ENCODE data around the gene TUB. TPM values are rescaled to one million over a fixed set of nuclear protein-coding genes. Genes with fewer than 3 reads are reported as not detected.
A peak's percentile ranks its signal among the peaks of the same experiment; 100 is the strongest.

TUB gene
- polyA plus RNA-seq, 4 donors = 0.54 to 8.8 (median 3.5) TPM; not detected in 1

DNA sequence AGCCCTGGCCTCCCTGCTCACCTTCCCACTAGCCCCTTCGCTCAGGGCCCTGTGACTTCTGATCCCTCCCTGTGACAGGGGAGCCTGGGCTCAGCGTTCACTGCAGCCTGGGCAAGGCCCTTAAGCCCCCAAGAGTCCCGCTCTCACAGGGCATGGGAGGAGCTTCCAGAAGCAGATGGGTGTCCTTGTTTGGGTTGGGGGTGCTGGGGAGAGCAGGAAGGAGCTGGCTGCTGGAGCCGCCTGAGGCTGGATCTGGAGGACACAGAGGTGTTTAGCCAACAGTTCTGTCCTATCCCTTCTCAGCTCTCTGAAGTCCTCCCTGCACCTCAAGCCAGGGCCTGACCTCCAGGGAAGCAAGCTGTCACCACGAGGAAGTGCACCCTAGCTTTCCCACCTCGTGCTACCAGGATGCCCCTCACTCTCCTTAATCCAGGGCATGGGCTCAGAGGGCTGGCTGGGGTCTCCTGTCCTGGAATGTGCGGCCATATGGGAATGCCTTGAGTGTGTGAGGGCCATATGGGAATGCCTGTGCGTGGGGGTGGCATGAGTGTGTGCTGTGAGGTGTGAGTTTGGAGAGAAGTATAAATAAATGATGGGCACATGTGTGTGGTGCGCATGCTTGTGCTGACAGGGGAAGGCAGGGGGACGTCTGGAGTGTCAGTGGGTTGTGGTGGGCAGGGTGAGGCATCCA is 25.0 kb upstream of the TUB start:
- WGBS, 3 donors = 78 to 85% (median 83%) methylated on average over 10 of the region's 10 CpGs
- no peak for DNase-seq
- Histone ChIP-seq H3K4me3 (ENCODE audit: low read depth in 1 of 3, low read length in 3 of 3) (no peak overlapping the region), H3K4me1 (ENCODE audit: control insufficient read depth in 3 of 3, insufficient read depth in 2 of 3, low read depth in 1 of 3, low read length in 2 of 3) (peaks cover 0 to 10% (median 0%) of the 10 kb centered on the region in 3 donors), H3K27ac (ENCODE audit: low read depth in 1 of 3, low read length in 2 of 3) (no peak overlapping the region), H3K36me3 (ENCODE audit: control insufficient read depth in 3 of 3, insufficient read depth in 2 of 3, low read depth in 1 of 3, low read length in 3 of 3) (no peaks in the 10 kb centered on the region), H3K9me3 (ENCODE audit: control insufficient read depth in 2 of 2, insufficient read depth in 1 of 2, low read depth in 1 of 2, low read length in 1 of 2) (no peaks in the 10 kb centered on the region), H3K27me3 (ENCODE audit: control insufficient read depth in 3 of 3, insufficient read depth in 3 of 3, low read length in 3 of 3) (no peaks in the 10 kb centered on the region)
- no peak for FAIRE-seq

DNA sequence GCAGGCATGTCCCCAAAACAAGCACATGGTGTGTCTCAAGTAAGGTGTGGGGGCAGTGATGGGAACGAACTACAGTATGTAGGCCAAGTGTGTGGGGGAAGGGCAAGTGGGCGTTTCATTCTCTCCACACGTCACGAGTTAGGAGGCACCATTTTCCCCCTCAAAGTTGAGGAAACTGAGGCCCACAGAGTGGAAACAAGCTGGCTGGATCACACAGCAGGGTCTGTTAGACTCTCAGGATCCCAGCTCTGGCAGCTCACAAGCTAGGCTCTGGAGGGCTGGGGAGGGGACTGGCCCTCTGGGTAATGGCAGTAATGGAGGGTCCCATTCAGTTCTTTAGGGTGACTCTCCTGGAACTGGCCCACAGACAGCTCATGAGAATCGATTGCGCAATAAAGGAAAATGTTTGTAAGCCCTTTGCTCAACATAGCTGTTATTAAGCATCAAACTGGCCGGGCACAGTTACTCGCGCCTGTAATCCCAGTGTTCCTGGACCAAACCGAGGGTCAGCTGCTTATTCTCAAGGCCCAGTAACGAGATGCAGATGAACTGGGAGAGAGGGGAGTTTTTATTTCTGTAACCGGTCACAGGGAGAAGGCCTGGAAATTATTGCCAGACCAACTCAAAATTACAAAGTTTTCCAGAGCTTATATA is 24.1 kb upstream of the TUB start:
- Histone ChIP-seq H3K27me3 (ENCODE audit: control insufficient read depth in 3 of 3, insufficient read depth in 3 of 3, low read length in 3 of 3) (no peaks in the 10 kb centered on the region), H3K4me3 (ENCODE audit: low read depth in 1 of 3, low read length in 3 of 3) (no peak overlapping the region), H3K4me1 (ENCODE audit: control insufficient read depth in 3 of 3, insufficient read depth in 2 of 3, low read depth in 1 of 3, low read length in 2 of 3) (peaks cover 0 to 10% (median 0%) of the 10 kb centered on the region in 3 donors), H3K9me3 (ENCODE audit: control insufficient read depth in 2 of 2, insufficient read depth in 1 of 2, low read depth in 1 of 2, low read length in 1 of 2) (no peaks in the 10 kb centered on the region), H3K27ac (ENCODE audit: low read depth in 1 of 3, low read length in 2 of 3) (no peak overlapping the region), H3K36me3 (ENCODE audit: control insufficient read depth in 3 of 3, insufficient read depth in 2 of 3, low read depth in 1 of 3, low read length in 3 of 3) (no peaks in the 10 kb centered on the region)
- DNase-seq (peak; percentile 19 to 30), FAIRE-seq (no peak)
- 41 to 53% (median 48%) methylated on average over 12 of the region's 12 CpGs for WGBS, 3 donors

DNA sequence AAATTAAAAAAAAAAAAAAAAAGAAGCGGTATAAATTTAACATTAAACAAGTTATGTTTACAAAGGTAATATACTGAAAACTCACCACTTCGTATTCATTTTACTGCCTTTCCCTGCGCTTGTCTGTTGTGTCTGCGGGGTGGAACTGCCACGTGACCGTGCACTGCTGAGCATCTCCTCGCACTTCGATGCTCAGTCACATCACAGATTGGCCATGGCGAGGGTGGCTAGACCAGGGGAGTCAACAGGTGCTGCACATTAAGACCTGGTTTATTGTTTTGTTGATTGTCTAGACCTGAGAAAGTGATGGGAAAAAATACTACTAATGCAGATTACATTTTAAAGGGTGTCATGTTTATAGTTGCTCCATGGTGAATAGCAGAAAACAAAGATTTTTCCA is 22.8 kb upstream of the TUB start:
- 91 to 96% (median 96%) methylated on average over 9 of the region's 9 CpGs for WGBS, 3 donors
- DNase-seq (no peak), FAIRE-seq (no peak)
- no peaks in the 10 kb centered on the region for H3K9me3 ChIP-seq (ENCODE audit: control insufficient read depth in 2 of 2, insufficient read depth in 1 of 2, low read depth in 1 of 2, low read length in 1 of 2)
- H3K36me3 ChIP-seq (ENCODE audit: control insufficient read depth in 3 of 3, insufficient read depth in 2 of 3, low read depth in 1 of 3, low read length in 3 of 3) = no peaks in the 10 kb centered on the region
- H3K4me3 ChIP-seq (ENCODE audit: low read depth in 1 of 3, low read length in 3 of 3) = no peak overlapping the region
- H3K27ac ChIP-seq (ENCODE audit: low read depth in 1 of 3, low read length in 2 of 3) = no peak overlapping the region
- no peaks in the 10 kb centered on the region for H3K27me3 ChIP-seq (ENCODE audit: control insufficient read depth in 3 of 3, insufficient read depth in 3 of 3, low read length in 3 of 3)
- H3K4me1 ChIP-seq (ENCODE audit: control insufficient read depth in 3 of 3, insufficient read depth in 2 of 3, low read depth in 1 of 3, low read length in 2 of 3) = peaks cover 0 to 10% (median 0%) of the 10 kb centered on the region in 3 donors

DNA sequence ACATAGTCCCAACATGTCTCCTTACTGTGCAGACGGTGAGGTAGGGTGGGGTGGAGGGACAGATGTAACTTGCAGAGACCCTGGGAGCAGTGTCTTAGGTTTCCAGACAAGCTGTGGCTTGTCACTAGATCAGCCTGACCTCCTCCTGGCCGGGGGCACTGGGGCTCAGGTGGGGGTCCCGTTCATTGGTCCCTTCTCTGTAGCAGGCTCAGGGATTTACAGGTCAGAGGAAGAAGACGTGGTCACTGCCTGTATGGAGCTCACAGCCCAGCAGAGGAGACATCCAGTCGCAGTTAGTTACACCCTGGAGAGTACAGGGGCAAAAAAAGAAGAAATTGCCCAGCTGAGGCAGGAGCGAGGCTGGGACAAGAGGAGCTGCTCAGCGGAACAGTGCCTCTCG is 22.0 kb upstream of the TUB start:
- Histone ChIP-seq H3K9me3 (ENCODE audit: control insufficient read depth in 2 of 2, insufficient read depth in 1 of 2, low read depth in 1 of 2, low read length in 1 of 2) (no peaks in the 10 kb centered on the region), H3K27me3 (ENCODE audit: control insufficient read depth in 3 of 3, insufficient read depth in 3 of 3, low read length in 3 of 3) (no peaks in the 10 kb centered on the region), H3K4me1 (ENCODE audit: control insufficient read depth in 3 of 3, insufficient read depth in 2 of 3, low read depth in 1 of 3, low read length in 2 of 3) (peaks cover 0 to 10% (median 0%) of the 10 kb centered on the region in 3 donors), H3K27ac (ENCODE audit: low read depth in 1 of 3, low read length in 2 of 3) (no peak overlapping the region), H3K4me3 (ENCODE audit: low read depth in 1 of 3, low read length in 3 of 3) (no peak overlapping the region), H3K36me3 (ENCODE audit: control insufficient read depth in 3 of 3, insufficient read depth in 2 of 3, low read depth in 1 of 3, low read length in 3 of 3) (no peaks in the 10 kb centered on the region)
- no peak for DNase-seq
- WGBS, 3 donors = 84 to 89% (median 84%) methylated on average over 8 of the region's 8 CpGs
- no peak for FAIRE-seq

DNA sequence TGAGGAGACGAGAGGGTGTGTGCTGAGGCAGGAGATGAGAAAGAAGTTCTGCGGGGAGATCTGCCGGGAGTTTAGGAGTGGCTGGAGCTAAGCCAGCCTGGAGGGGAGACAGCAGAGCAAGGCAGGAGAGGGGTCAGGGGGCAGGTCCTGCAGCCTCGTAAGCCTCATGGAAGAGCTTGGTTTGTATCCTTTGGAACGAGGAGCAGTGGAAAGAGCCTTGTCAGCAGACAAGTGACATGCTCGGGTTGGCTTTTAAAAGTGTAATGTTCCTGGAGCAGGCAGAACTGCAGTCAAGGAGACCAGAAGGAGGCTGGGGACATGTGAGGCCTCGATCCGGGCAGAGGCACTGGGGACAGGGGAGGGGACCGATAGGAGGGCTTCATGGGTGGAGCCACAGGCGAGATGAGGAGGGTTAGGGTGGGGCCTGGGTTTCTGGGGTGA is 21.4 kb upstream of the TUB start:
- Histone ChIP-seq H3K36me3 (ENCODE audit: control insufficient read depth in 3 of 3, insufficient read depth in 2 of 3, low read depth in 1 of 3, low read length in 3 of 3) (no peaks in the 10 kb centered on the region), H3K27ac (ENCODE audit: low read depth in 1 of 3, low read length in 2 of 3) (no peak overlapping the region), H3K4me3 (ENCODE audit: low read depth in 1 of 3, low read length in 3 of 3) (no peak overlapping the region), H3K27me3 (ENCODE audit: control insufficient read depth in 3 of 3, insufficient read depth in 3 of 3, low read length in 3 of 3) (no peaks in the 10 kb centered on the region), H3K4me1 (ENCODE audit: control insufficient read depth in 3 of 3, insufficient read depth in 2 of 3, low read depth in 1 of 3, low read length in 2 of 3) (peaks cover 0 to 10% (median 0%) of the 10 kb centered on the region in 3 donors), H3K9me3 (ENCODE audit: control insufficient read depth in 2 of 2, insufficient read depth in 1 of 2, low read depth in 1 of 2, low read length in 1 of 2) (no peaks in the 10 kb centered on the region)
- FAIRE-seq = no peak
- DNase-seq = no peak
- 46 to 54% (median 49%) methylated on average over 10 of the region's 10 CpGs for WGBS, 3 donors

DNA sequence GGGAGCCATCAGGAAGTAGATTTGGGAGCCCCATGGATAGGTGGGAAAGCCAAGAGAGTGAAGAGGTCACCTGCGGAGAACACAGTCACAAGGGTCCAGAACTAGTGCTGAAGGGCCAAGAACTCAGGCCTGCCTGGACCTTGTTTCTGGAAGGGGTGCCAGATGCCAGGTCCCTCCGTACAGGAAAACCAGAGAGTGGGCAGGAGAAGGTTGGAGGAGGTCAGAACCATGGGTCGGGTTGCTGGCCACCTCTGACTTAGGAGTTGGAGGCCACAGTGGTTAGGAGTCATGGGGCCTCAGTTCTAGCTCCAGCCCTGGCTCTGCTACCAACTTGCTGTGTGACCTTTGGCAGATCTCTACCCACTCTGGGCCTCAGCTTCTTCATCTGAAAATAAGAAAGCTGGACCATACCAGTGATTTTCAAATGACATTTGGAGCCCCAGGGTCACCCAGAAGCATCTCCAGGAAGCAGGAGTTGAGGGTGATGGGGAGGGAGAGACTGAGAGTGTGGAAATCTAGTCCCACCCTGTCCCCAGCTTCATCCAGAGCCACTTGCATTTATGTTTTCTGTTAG is 20.8 kb upstream of the TUB start:
- H3K4me1 ChIP-seq (ENCODE audit: control insufficient read depth in 3 of 3, insufficient read depth in 2 of 3, low read depth in 1 of 3, low read length in 2 of 3) = peaks cover 0 to 10% (median 0%) of the 10 kb centered on the region in 3 donors

DNA sequence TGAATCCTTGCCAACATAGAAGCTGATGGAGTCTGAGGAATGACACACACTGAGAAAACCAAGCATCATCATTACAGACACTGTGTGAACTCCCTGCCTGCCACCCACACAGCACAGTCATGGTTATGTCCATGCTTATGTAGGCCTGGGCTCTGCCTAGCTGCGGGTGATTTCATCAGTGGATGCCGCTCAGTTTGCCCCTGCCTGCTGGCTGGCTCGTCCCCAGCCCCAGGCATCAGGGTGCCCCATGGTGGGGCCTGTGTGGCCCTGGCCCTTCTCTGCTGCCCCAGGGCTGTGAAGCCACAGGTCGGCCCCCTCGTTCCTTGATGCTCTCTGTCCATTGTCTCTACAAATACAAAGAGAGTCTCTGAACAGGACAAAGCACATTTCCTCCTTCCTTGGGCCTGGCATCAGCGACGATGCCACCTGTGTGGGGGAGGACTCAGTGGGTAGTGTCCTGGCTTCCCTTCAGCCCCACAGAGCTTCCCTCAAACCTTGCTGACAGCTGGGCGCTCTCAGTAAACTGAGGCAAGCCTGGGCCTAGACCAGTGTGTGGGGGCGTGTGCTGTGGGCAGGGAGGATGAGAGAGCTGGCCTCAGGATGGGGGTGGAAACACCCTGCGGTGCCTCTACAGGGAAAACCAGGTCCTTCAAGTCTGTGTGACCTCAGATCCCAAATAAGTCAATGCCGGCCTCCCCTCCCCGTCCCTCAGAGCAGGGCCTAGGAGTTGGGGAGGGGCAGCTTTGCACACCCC is 20.0 kb upstream of the TUB start:
- FAIRE-seq = no peak
- H3K4me1 ChIP-seq (ENCODE audit: control insufficient read depth in 3 of 3, insufficient read depth in 2 of 3, low read depth in 1 of 3, low read length in 2 of 3) = peaks cover 0 to 10% (median 0%) of the 10 kb centered on the region in 3 donors
- 85 to 89% (median 89%) methylated on average over 12 of the region's 12 CpGs for WGBS, 3 donors
- H3K9me3 ChIP-seq (ENCODE audit: control insufficient read depth in 2 of 2, insufficient read depth in 1 of 2, low read depth in 1 of 2, low read length in 1 of 2) = no peaks in the 10 kb centered on the region
- no peak for DNase-seq
- no peak overlapping the region for H3K27ac ChIP-seq (ENCODE audit: low read depth in 1 of 3, low read length in 2 of 3)
- no peak overlapping the region for H3K4me3 ChIP-seq (ENCODE audit: low read depth in 1 of 3, low read length in 3 of 3)
- no peaks in the 10 kb centered on the region for H3K36me3 ChIP-seq (ENCODE audit: control insufficient read depth in 3 of 3, insufficient read depth in 2 of 3, low read depth in 1 of 3, low read length in 3 of 3)
- no peaks in the 10 kb centered on the region for H3K27me3 ChIP-seq (ENCODE audit: control insufficient read depth in 3 of 3, insufficient read depth in 3 of 3, low read length in 3 of 3)

More for the DNA sequence above, 20.8 kb upstream of the TUB start:
- Histone ChIP-seq H3K36me3 (ENCODE audit: control insufficient read depth in 3 of 3, insufficient read depth in 2 of 3, low read depth in 1 of 3, low read length in 3 of 3) (no peaks in the 10 kb centered on the region), H3K9me3 (ENCODE audit: control insufficient read depth in 2 of 2, insufficient read depth in 1 of 2, low read depth in 1 of 2, low read length in 1 of 2) (no peaks in the 10 kb centered on the region), H3K27ac (ENCODE audit: low read depth in 1 of 3, low read length in 2 of 3) (no peak overlapping the region), H3K27me3 (ENCODE audit: control insufficient read depth in 3 of 3, insufficient read depth in 3 of 3, low read length in 3 of 3) (no peaks in the 10 kb centered on the region), H3K4me3 (ENCODE audit: low read depth in 1 of 3, low read length in 3 of 3) (no peak overlapping the region)
- FAIRE-seq (no peak), DNase-seq (no peak)
- 69 to 87% (median 79%) methylated on average over 3 of the region's 3 CpGs for WGBS, 3 donors

Data from small intestine (tissue), 7 donors.